Mammary epithelial cell (primary cell): ENCODE results near the gene IFI35.

Experiments
- EZH2 ChIP-seq: IDR thresholded peaks from 2 replicates; pipeline ENCODE4 v1.6.1; 2012; ENCODE audit warnings: low read length, inconsistent platforms, borderline replicate concordance
- TF ChIP-seq, protein P1 (sequence below), 2 donors: IDR thresholded peaks in 1 of 2; conservative IDR thresholded peaks in 1 of 2; 2 replicates each; pipeline ENCODE4 v1.5.1; 2011 to 2012; ENCODE audit warnings: inconsistent platforms in 2 of 2, low read length in 2 of 2, mild to moderate bottlenecking in 2 of 2, control low read depth in 1 of 2, low read depth in 1 of 2; ENCODE audit not compliant: insufficient read depth in 1 of 2; ENCODE audit errors: extremely low read depth in 1 of 2

DNA sequence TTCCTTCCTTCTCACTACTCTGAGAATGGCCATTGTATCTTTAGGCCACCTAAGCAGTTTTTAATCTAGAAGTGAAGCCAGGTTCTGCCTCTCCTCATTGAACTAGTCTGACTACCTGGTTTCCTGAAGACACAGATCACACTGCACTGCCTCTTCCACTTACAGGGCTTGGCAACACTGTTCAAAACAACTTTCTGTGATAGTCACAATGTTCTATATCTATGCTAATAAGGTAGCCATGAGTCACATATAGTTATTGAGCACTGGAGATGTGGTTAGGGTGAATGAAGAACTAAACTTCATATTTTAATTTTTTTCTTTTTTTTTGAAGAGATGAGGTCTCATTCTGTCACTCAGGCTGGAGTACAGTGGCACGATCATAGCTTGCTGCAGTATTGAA lies 45.4 kb downstream of the IFI35 start:
- TF ChIP-seq, protein P1, sequence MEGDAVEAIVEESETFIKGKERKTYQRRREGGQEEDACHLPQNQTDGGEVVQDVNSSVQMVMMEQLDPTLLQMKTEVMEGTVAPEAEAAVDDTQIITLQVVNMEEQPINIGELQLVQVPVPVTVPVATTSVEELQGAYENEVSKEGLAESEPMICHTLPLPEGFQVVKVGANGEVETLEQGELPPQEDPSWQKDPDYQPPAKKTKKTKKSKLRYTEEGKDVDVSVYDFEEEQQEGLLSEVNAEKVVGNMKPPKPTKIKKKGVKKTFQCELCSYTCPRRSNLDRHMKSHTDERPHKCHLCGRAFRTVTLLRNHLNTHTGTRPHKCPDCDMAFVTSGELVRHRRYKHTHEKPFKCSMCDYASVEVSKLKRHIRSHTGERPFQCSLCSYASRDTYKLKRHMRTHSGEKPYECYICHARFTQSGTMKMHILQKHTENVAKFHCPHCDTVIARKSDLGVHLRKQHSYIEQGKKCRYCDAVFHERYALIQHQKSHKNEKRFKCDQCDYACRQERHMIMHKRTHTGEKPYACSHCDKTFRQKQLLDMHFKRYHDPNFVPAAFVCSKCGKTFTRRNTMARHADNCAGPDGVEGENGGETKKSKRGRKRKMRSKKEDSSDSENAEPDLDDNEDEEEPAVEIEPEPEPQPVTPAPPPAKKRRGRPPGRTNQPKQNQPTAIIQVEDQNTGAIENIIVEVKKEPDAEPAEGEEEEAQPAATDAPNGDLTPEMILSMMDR (conservative IDR thresholded peaks at IDR 0.05 in 1 of 2, IDR thresholded peaks at IDR 0.05 in 1 of 2; ENCODE audit: extremely low read depth in 1 of 2, insufficient read depth in 1 of 2, low read depth in 1 of 2, low read length in 2 of 2): no peak
- no peak for TF ChIP-seq EZH2
